GM21423 (cell line): Measurements from ENCODE around the gene HLCS.

Experiments
- ATAC-seq: cut with Tn5 transposase; IDR thresholded peaks from one replicate; pipeline ENCODE4 v1.9.1; 2021; ENCODE audit warnings: mild to moderate bottlenecking, moderate library complexity; ENCODE audit not compliant: unreplicated experiment

Gene HLCS

GRCh38 chr21:36851121-36851520, 115.3 kb downstream of the HLCS start:
- no peak for ATAC-seq

DNA sequence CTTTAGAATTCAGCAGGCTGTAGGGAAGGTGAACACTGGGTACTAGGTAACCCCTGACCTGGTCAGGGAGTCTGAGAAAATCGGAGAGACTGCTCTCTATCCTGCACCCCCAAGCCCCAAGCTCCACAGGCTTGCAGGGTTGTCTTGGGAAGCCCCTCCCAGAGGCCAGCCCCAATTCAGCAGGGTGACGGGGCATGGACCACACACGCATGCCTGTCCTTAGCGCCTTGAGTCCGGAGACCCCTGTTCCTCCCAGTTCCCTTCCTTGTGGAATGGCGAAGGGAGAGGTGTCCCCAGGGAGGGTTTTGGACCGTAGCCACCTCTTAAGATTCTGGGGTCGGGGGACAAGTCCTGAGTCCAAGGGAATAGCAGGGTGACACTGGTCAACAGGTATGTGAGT, 116.1 kb downstream of the HLCS start:
- ATAC-seq: no peak

- no peak for ATAC-seq
Observed at GRCh38 chr21:36849461-36850105, 116.9 kb downstream of the HLCS start.

- ATAC-seq: no peak
Observed at GRCh38 chr21:36848730-36849274, 117.7 kb downstream of the HLCS start.

DNA sequence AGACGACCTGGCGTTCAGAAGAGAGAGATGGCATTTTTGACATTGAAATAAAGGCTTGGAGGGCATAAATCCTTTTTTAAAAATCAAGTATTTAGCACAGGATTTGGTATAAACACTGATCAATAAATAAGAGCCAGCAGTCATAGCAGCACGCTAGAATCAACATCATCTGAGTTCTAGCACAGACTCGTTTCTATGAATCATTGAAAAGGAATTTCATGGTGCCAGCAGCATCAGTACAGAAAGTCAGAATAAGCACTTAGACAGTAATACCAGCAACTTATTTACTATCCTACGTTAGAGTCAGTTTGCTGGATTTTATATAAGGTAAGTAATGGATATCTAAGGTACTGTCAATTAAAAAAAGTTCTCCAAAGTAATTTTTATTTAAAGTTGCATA, 119.3 kb downstream of the HLCS start:
- ATAC-seq: no peak

DNA sequence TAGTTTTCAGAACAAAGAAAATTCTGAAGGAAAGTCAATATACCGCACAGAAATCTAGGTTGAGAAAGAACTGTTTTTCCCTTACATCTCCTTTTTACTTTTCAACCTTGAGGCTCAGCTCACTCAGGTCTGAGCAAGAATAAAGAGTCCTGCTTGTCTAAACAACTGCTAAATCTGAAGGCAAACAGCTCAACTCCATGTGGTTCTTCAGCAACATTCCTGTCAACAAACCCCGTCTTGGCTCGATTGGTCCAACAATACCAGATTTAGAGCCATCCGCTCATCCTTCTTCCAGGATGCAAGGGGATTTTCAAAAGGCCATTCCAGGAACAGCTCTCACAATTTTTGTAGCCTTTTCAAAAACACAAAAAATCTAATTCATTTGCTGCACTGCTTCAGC, 119.8 kb downstream of the HLCS start:
- no peak for ATAC-seq

GRCh38 chr21:36845790-36846189, 120.7 kb downstream of the HLCS start:
- no peak for ATAC-seq

DNA sequence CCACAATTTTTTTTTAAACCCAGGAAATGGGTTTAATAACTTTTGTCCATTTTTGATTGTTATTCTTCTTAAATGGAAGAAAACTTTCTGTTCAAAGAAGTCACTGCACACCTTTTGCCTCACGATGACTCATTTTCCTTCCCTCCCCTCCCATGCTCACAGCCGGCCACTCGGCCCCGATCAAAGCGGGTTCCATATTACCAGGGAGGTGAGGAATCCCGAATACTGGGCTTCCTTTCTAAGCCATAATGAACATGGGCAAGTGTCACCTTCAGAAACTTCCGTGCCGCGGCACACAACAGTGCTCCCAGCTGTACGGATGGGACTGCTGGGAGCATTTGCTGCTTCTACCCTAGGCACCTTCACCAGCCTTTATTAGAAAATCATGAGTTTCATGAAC, 121.4 kb downstream of the HLCS start:
- no peak for ATAC-seq

GRCh38 chr21:36841866-36842265, 124.6 kb downstream of the HLCS start:
- no peak for ATAC-seq

- ATAC-seq: no peak
Observed at GRCh38 chr21:36839735-36840134, 126.7 kb downstream of the HLCS start.

DNA sequence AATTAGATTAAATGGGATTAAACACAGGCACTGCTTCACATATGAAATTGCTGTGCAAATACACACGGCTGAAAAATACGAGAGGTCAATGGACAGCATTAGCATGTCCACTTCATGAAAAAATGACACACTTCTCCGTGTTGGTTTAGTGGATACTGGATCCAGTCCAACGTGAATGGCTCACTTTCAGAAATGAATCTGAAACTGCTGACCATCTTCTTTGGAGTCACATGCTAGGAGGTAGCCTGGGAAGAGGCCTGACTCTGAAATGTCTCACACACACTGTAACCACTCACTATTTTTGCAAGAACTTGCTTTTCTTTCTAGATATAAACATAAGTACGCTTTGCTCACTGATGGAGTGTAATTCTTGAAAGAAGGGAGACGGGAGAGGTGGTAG, 127.3 kb downstream of the HLCS start:
- ATAC-seq: no peak

GRCh38 chr21:36835383-36835795, 131.1 kb downstream of the HLCS start:
- ATAC-seq: no peak

DNA sequence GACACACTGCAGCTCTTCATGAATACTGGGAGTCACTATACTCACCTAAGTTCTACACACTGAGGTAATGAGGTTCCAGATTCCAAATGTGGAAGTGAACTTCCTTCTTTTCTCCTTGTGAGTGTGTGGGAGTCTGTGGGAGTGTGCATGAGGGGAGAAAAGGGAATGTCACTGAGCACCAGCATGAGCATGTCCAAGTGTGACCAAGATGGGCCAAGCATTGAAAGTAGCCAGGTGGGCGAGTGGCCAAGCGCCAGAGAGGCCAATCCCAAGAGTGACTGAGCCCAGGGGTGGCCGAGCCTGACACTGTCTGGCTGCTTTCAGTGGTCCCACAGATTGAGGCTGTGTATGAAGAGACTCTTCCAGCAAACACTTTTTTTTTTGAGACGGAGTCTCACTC, 132.3 kb downstream of the HLCS start:
- ATAC-seq: no peak

DNA sequence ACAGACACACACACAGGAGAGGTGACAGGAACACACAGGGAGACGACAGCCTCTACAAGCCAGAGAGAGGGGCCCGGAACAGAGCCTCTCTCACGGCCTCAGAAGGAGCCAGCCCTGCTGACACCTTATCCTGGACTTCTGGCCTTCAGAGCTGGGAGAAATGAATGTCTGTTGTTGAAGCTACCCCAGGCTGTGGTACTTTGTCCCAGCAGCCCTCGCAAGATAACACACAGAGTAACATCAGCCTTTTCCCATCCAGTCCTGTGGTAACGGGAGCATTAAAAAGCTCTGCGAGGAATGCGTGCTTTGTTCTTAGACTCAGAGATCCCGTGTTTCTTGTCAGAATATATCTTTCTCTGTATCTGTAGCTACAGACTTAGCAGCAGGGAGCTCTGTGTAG, 136.4 kb downstream of the HLCS start:
- ATAC-seq: no peak

- ATAC-seq: no peak
Observed at GRCh38 chr21:36828891-36829515, 137.5 kb downstream of the HLCS start.

DNA sequence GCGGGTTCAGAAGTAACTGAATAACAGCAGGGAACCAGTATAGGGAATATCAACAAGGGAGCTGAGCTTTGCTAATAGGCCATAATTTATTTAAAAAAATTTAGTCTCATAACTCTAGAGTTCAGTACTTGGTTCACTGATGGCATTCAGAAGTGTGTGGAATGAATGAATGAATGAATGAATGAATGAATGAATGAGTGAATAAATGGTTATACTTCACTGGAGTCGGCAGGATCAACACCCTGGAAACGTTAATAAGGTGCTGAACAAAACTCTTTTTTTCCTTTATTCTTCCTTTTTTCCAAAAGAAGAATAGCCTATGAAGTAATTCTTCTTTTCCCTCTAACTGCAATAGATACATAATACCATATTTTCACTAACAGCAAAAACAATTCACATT, 138.3 kb downstream of the HLCS start:
- no peak for ATAC-seq

DNA sequence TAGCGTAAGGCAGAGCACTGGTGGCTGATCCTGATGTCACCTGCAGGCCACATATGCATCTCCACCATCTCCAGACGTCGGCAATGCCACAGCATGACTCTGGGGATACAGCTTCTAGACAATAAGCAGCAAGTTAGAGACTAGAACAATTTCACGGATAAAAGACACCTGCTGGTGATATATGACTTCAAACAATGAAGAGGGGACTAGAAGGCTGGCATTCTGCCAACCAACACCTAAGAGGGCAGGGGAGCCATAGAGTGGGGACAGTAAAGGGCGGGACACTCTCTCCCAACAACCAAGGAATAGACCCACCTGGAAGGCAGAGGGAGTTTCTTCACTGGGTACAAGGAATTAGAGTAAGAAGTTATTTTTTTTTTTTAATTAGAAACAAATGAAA, 140.8 kb downstream of the HLCS start:
- ATAC-seq: no peak

DNA sequence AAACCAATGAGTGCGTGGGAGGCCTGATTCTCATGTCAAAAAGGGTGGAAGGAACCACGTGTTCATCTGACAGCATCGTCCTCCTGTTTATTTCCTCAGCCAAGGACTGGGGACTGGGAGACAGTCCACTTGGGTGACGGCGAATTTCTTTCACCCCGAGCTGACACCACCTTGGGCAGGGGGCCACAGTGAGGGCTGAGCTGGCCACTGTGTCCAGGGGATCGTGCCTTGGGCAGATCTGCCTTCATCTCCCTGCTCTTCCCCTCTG, 145.5 kb downstream of the HLCS start:
- no peak for ATAC-seq

- ATAC-seq: no peak
Observed at GRCh38 chr21:36820176-36821031, 146.1 kb downstream of the HLCS start.

- ATAC-seq: no peak
Observed at GRCh38 chr21:36817732-36818450, 148.6 kb downstream of the HLCS start.

- ATAC-seq: no peak
Observed at GRCh38 chr21:36816561-36817130, 149.8 kb downstream of the HLCS start.
